Measurements from ENCODE around the gene FAM222A. TPM values are rescaled to one million over a fixed set of nuclear protein-coding genes. Genes with fewer than 3 reads are reported as not detected.

The FAM222A gene
- total RNA-seq, 1 donor from 2014 or later = 2.4 TPM

GRCh38 chr12:109735051-109735521, 21.5 kb downstream of the FAM222A start:
- ATAC-seq = no peak
- Histone ChIP-seq H3K36me3 (no peaks in the 10 kb centered on the region), H3K9me3 (no peaks in the 10 kb centered on the region), H3K27ac (no peak overlapping the region), H3K27me3 (ENCODE audit: low read depth) (peaks cover 16% of the 10 kb centered on the region), H3K4me1 (peaks cover 7% of the 10 kb centered on the region), H3K4me3 (no peak overlapping the region)
- intact Hi-C loops (cut with DNase I) = no loop called here
- TF ChIP-seq CTCF (IDR thresholded peaks at IDR 0.05) = no peak
- peak; percentile 10 for DNase-seq

- no peaks in the 10 kb centered on the region for H3K9me3 ChIP-seq
- ATAC-seq (no peak), DNase-seq (peak; percentile 11)
- intact Hi-C loops (cut with DNase I) = no loop called here
- H3K27me3 ChIP-seq (ENCODE audit: low read depth) = peaks cover 16% of the 10 kb centered on the region
- no peak overlapping the region for H3K27ac ChIP-seq
- no peaks in the 10 kb centered on the region for H3K36me3 ChIP-seq
- no peak overlapping the region for H3K4me3 ChIP-seq
- peaks cover 9% of the 10 kb centered on the region for H3K4me1 ChIP-seq
- no peak for TF ChIP-seq CTCF (IDR thresholded peaks at IDR 0.05)
Measured at GRCh38 chr12:109735825-109736551, 22.4 kb downstream of the FAM222A start.

GRCh38 chr12:109736552-109737108, 23.0 kb downstream of the FAM222A start:
- Histone ChIP-seq H3K9me3 (no peaks in the 10 kb centered on the region), H3K36me3 (no peaks in the 10 kb centered on the region), H3K4me3 (no peak overlapping the region), H3K27ac (no peak overlapping the region), H3K4me1 (peaks cover 9% of the 10 kb centered on the region), H3K27me3 (ENCODE audit: low read depth) (peaks cover 17% of the 10 kb centered on the region)
- no peak for TF ChIP-seq CTCF (IDR thresholded peaks at IDR 0.05)
- ATAC-seq (peak; percentile 42), DNase-seq (peak; percentile 43)
- intact Hi-C loops (cut with DNase I) = no loop called here

GRCh38 chr12:109737126-109737525, 23.5 kb downstream of the FAM222A start:
- ATAC-seq (no peak), DNase-seq (peak; percentile 10)
- Histone ChIP-seq H3K27ac (no peak overlapping the region), H3K4me3 (no peak overlapping the region), H3K36me3 (no peaks in the 10 kb centered on the region), H3K27me3 (ENCODE audit: low read depth) (peaks cover 19% of the 10 kb centered on the region), H3K4me1 (peaks cover 9% of the 10 kb centered on the region), H3K9me3 (no peaks in the 10 kb centered on the region)
- TF ChIP-seq CTCF (IDR thresholded peaks at IDR 0.05) = no peak
- intact Hi-C loops (cut with DNase I) = no loop called here

- Histone ChIP-seq H3K4me3 (no peak overlapping the region), H3K27me3 (ENCODE audit: low read depth) (peaks cover 19% of the 10 kb centered on the region), H3K9me3 (no peaks in the 10 kb centered on the region), H3K36me3 (no peaks in the 10 kb centered on the region), H3K27ac (no peak overlapping the region), H3K4me1 (peaks cover 9% of the 10 kb centered on the region)
- intact Hi-C loops (cut with DNase I) = no loop called here
- ATAC-seq (no peak), DNase-seq (no peak)
- no peak for TF ChIP-seq CTCF (IDR thresholded peaks at IDR 0.05)
Measured at GRCh38 chr12:109737631-109738030, 24.0 kb downstream of the FAM222A start.
